ENCODE measurements around the gene AQR. TPM values are rescaled to one million over a fixed set of nuclear protein-coding genes. Genes with fewer than 3 reads are reported as not detected.
A peak's percentile ranks its signal among the peaks of the same experiment; 100 is the strongest.

The AQR gene
- total and polyA plus RNA-seq, 2 of the 13 experiments (the other 11 are each of a cell fraction or from before 2014, with no cell fraction given), result 18.7 to 31.3 TPM

DNA sequence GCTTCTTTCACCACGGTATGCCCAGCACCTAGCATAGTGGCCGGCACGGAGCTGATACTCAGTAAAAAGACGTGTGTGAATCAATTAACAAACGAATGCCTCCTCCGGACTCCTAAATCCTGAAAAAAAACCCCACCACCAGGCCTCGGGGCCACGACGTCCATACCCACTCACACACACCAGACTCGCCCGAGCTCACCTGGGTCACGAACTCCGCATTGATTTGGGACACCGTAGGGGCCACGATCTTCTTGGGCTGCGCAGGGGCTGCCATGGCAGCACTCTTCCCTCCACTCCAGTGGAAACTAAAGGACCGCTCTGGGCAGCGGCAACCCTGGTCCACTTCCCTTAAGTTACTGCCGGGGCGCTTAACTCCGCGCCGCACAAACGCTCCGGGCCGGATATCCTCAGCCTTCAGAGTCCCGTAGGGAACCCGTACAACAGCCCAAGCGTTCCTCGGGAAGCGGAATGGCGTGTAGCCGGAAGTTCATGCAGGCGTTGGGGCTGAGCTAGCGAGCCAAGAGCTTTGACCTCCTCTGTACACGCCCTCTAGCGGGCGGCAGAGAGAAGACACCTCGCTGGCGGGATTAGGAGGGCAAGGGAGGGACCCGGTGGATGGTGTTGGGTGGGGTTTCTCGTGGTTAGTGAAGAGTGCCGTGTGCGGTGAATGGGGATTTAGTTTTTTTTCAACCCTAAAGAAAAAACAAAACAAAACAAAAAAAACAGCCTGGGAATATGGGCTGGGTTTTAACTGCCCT lies at the start of gene AQR (continued):
- peak; percentile 50; the same call in 1 of the 2 replicates for TF ChIP-seq ZNF33A (CRISPR knock-in tag; IDR thresholded peaks at IDR 0.05; ENCODE audit: borderline replicate concordance)
- no peak for TF ChIP-seq ZNF225 (CRISPR knock-in tag; IDR thresholded peaks at IDR 0.05)
- TF ChIP-seq NCOA5 (CRISPR knock-in tag; IDR thresholded peaks at IDR 0.05), result no peak
- TF ChIP-seq ZNF543 (CRISPR knock-in tag; IDR thresholded peaks at IDR 0.05), result peak; percentile 74; the same call in 1 of the 2 replicates
- peak; percentile 88; the same call in 1 of the 2 replicates for TF ChIP-seq ZNF556 (CRISPR knock-in tag; IDR thresholded peaks at IDR 0.05; ENCODE audit: borderline replicate concordance)
- no peak for TF ChIP-seq ZNF883 (CRISPR knock-in tag; IDR thresholded peaks at IDR 0.05; ENCODE audit: not compliant biosample characterization)
- TF ChIP-seq, protein P1, sequence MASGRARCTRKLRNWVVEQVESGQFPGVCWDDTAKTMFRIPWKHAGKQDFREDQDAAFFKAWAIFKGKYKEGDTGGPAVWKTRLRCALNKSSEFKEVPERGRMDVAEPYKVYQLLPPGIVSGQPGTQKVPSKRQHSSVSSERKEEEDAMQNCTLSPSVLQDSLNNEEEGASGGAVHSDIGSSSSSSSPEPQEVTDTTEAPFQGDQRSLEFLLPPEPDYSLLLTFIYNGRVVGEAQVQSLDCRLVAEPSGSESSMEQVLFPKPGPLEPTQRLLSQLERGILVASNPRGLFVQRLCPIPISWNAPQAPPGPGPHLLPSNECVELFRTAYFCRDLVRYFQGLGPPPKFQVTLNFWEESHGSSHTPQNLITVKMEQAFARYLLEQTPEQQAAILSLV (CRISPR knock-in tag; IDR thresholded peaks at IDR 0.05; ENCODE audit: borderline replicate concordance), result no peak
- no peak; the same call in none of the 2 replicates for TF ChIP-seq GATAD2A (CRISPR knock-in tag; IDR thresholded peaks at IDR 0.05)
- TF ChIP-seq, protein P2, sequence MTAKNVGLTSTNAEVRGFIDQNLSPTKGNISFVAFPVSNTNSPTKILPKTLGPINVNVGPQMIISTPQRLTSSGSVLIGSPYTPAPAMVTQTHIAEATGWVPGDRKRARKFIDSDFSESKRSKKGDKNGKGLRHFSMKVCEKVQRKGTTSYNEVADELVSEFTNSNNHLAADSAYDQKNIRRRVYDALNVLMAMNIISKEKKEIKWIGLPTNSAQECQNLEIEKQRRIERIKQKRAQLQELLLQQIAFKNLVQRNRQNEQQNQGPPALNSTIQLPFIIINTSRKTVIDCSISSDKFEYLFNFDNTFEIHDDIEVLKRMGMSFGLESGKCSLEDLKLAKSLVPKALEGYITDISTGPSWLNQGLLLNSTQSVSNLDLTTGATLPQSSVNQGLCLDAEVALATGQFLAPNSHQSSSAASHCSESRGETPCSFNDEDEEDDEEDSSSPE (CRISPR knock-in tag; IDR thresholded peaks at IDR 0.05), result peak; percentile 72
- TF ChIP-seq ZNF558 (CRISPR knock-in tag; IDR thresholded peaks at IDR 0.05; ENCODE audit: borderline replicate concordance), result no peak
- TF ChIP-seq CHD2 (IDR thresholded peaks at IDR 0.05; ENCODE audit: low read depth, low read length), result 0 out of 2 replicates have a peak, but pooled peaks have one; percentile 38
- TF ChIP-seq, protein P3, sequence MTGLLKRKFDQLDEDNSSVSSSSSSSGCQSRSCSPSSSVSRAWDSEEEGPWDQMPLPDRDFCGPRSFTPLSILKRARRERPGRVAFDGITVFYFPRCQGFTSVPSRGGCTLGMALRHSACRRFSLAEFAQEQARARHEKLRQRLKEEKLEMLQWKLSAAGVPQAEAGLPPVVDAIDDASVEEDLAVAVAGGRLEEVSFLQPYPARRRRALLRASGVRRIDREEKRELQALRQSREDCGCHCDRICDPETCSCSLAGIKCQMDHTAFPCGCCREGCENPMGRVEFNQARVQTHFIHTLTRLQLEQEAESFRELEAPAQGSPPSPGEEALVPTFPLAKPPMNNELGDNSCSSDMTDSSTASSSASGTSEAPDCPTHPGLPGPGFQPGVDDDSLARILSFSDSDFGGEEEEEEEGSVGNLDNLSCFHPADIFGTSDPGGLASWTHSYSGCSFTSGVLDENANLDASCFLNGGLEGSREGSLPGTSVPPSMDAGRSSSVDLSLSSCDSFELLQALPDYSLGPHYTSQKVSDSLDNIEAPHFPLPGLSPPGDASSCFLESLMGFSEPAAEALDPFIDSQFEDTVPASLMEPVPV (CRISPR knock-in tag; IDR thresholded peaks at IDR 0.05), result peak; percentile 81
- TF ChIP-seq CEBPG (CRISPR knock-in tag; IDR thresholded peaks at IDR 0.05), result no peak
- TF ChIP-seq, protein P4, sequence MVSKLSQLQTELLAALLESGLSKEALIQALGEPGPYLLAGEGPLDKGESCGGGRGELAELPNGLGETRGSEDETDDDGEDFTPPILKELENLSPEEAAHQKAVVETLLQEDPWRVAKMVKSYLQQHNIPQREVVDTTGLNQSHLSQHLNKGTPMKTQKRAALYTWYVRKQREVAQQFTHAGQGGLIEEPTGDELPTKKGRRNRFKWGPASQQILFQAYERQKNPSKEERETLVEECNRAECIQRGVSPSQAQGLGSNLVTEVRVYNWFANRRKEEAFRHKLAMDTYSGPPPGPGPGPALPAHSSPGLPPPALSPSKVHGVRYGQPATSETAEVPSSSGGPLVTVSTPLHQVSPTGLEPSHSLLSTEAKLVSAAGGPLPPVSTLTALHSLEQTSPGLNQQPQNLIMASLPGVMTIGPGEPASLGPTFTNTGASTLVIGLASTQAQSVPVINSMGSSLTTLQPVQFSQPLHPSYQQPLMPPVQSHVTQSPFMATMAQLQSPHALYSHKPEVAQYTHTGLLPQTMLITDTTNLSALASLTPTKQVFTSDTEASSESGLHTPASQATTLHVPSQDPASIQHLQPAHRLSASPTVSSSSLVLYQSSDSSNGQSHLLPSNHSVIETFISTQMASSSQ (IDR thresholded peaks at IDR 0.05; ENCODE audit: low read depth), result no peak
- TF ChIP-seq, protein P4 (CRISPR knock-in tag; IDR thresholded peaks at IDR 0.05; ENCODE audit: borderline replicate concordance), result peak; percentile 71; the same call in 1 of the 2 replicates
- TF ChIP-seq, protein P5, sequence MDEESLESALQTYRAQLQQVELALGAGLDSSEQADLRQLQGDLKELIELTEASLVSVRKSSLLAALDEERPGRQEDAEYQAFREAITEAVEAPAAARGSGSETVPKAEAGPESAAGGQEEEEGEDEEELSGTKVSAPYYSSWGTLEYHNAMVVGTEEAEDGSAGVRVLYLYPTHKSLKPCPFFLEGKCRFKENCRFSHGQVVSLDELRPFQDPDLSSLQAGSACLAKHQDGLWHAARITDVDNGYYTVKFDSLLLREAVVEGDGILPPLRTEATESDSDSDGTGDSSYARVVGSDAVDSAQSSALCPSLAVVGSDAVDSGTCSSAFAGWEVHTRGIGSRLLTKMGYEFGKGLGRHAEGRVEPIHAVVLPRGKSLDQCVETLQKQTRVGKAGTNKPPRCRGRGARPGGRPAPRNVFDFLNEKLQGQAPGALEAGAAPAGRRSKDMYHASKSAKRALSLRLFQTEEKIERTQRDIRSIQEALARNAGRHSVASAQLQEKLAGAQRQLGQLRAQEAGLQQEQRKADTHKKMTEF (CRISPR knock-in tag; IDR thresholded peaks at IDR 0.05), result peak; percentile 92
- TF ChIP-seq SALL1 (CRISPR knock-in tag; IDR thresholded peaks at IDR 0.05), result peak; percentile 92
